K562 (cell line): ENCODE measurements around the gene OBSCN. TPM values are rescaled to one million over a fixed set of nuclear protein-coding genes. Genes with fewer than 3 reads are reported as not detected.

ENCODE experiments used
- ARID1B ChIP-seq: fragments of 450-650 bp; IDR thresholded peaks from 2 replicates; pipeline ENCODE4 v1.6.1; 2016; ENCODE audit warnings: antibody characterized with exemption, mild to moderate bottlenecking, inconsistent platforms
- CBFA2T3 ChIP-seq: fragments of 450-650 bp; IDR thresholded peaks from 2 replicates; pipeline ENCODE4 v1.6.1; 2017
- CREB1 ChIP-seq, 2 experiments: sonication (generic) in 1 of 2; formaldehyde crosslinking in 1 of 2; IDR thresholded peaks; 2 replicates each; pipeline versions ENCODE4 v1.6.1 to v1.8.0; 2012 to 2022; ENCODE audit warnings: inconsistent platforms in 1 of 2, mild to moderate bottlenecking in 1 of 2, missing genetic modification reagents in 1 of 2, moderate library complexity in 1 of 2
- DACH1 ChIP-seq: fragments of 450-650 bp; IDR thresholded peaks from 2 replicates; pipeline ENCODE4 v1.6.1; 2018; ENCODE audit not compliant: partially characterized antibody
- E2F4 ChIP-seq: sonication (generic); formaldehyde crosslinking; IDR thresholded peaks from 2 replicates; pipeline ENCODE4 v1.8.0; 2022; ENCODE audit warnings: mild to moderate bottlenecking, low read depth, missing genetic modification reagents
- EGR1 ChIP-seq: fragments of 450-650 bp; conservative IDR thresholded peaks from 2 replicates; pipeline ENCODE4 v1.6.1; 2017; ENCODE audit warnings: mild to moderate bottlenecking
- EP300 ChIP-seq: IDR thresholded peaks from 2 replicates; pipeline ENCODE4 v1.6.1; 2012; ENCODE audit warnings: low read length, improper control_type of control experiment
- HMGN3 ChIP-seq: IDR thresholded peaks from 2 replicates; pipeline ENCODE4 v1.6.1; 2011; ENCODE audit warnings: borderline replicate concordance, low read depth, mild to moderate bottlenecking, mixed read lengths, low read length; ENCODE audit not compliant: insufficient read length; ENCODE audit errors: extremely low read depth
- KDM5B ChIP-seq: fragments of 200-600 bp; sonication (generic); IDR thresholded peaks from 2 replicates; pipeline ENCODE4 v1.6.1; 2012; ENCODE audit warnings: low read depth, mild to moderate bottlenecking, moderate library complexity, low read length, control low read depth, inconsistent platforms; ENCODE audit not compliant: insufficient replicate concordance
- KLF6 ChIP-seq: fragments of 250-450 bp; sonication (Bioruptor Pico); IDR thresholded peaks from 2 replicates; pipeline ENCODE4 v1.4.0; 2020; ENCODE audit warnings: mild to moderate bottlenecking, moderate library complexity, borderline replicate concordance
- MAX ChIP-seq: sonication (generic); formaldehyde crosslinking; IDR thresholded peaks from 2 replicates; pipeline ENCODE4 v1.9.0; 2022; ENCODE audit warnings: mild to moderate bottlenecking, missing genetic modification reagents
- MEF2D ChIP-seq: conservative IDR thresholded peaks from 2 replicates; pipeline ENCODE4 v1.6.1; 2016; ENCODE audit warnings: low read depth, missing genetic modification characterization, missing compliant biosample characterization
- MYC ChIP-seq, 2 experiments: fragments of 250-450 bp in 1 of 2; sonication (Bioruptor Pico) in 1 of 2; IDR thresholded peaks; 2 replicates each; pipeline versions ENCODE4 v1.5.1 to v1.6.1; 2012 to 2021; ENCODE audit warnings: low read depth in 2 of 2, borderline replicate concordance in 1 of 2, improper control_type of control experiment in 1 of 2, low read length in 1 of 2, mild to moderate bottlenecking in 1 of 2, moderate library complexity in 1 of 2
- NRF1 ChIP-seq, 2 experiments: fragments of 450-650 bp; IDR thresholded peaks in 1 of 2; conservative IDR thresholded peaks in 1 of 2; 2 replicates each; pipeline ENCODE4 v1.6.1; 2014; ENCODE audit warnings: mild to moderate bottlenecking in 2 of 2
- POLR2G ChIP-seq: fragments of 200-400 bp; formaldehyde crosslinking; IDR thresholded peaks from 2 replicates; pipeline ENCODE4 v1.6.1; 2017; ENCODE audit warnings: low read depth, mild to moderate bottlenecking, antibody characterized with exemption, low read length, moderate library complexity
- PTTG1 ChIP-seq: fragments of 450-650 bp; IDR thresholded peaks from 2 replicates; pipeline ENCODE4 v1.6.1; 2016; ENCODE audit warnings: low read depth, mild to moderate bottlenecking, missing genetic modification characterization, missing compliant biosample characterization
- RBFOX2 ChIP-seq: fragments of 200-400 bp; formaldehyde crosslinking; IDR thresholded peaks from 2 replicates; pipeline ENCODE4 v1.6.1; 2017; ENCODE audit warnings: low read depth, mild to moderate bottlenecking, low read length, moderate library complexity
- USF2 ChIP-seq: sonication (generic); formaldehyde crosslinking; IDR thresholded peaks from 2 replicates; pipeline ENCODE4 v1.5.0; 2020; ENCODE audit warnings: missing genetic modification reagents
- VEZF1 ChIP-seq: fragments of 200-800 bp; sonication (Bioruptor generic); IDR thresholded peaks from 2 replicates; pipeline ENCODE4 v1.6.1; 2017; ENCODE audit warnings: missing genetic modification characterization, missing compliant biosample characterization
- ZNF274 ChIP-seq: IDR thresholded peaks from 2 replicates; pipeline ENCODE4 v1.6.1; 2011; ENCODE audit warnings: low read depth, mild to moderate bottlenecking, low read length, moderate library complexity, borderline replicate concordance
- polyA plus RNA-seq, 8 experiments: library from polyadenylated mRNA; depleted of rRNA in 4 of 8; stranded (reverse) in 5 of 8; unstranded in 3 of 8; fragments of >200 nt; fragmentation: Nextera tagmentation in 2 of 8; fragmentation: Illumina TruSeq in 1 of 8; extraction: Ambion mirVana in 2 of 8; extraction: Trizol in 1 of 8; gene quantifications; 2 replicates each; pipeline versions ENCODE4 v1.2.1 to v1.2.3, GENCODE V29; 2011 to 2014; ENCODE audit warnings: inconsistent platforms in 1 of 8, missing spikeins in 1 of 8
- total RNA-seq, 7 experiments: library from RNA; depleted of rRNA in 6 of 7; stranded (reverse); fragments of >200 nt in 6 of 7; fragmentation: Illumina TruSeq in 2 of 7; extraction: Trizol in 2 of 7; gene quantifications; 2 replicates each; pipeline versions ENCODE4 v1.2.1 to v1.2.3, GENCODE V29; 2011 to 2021; ENCODE audit warnings: low replicate concordance in 1 of 7
- TF ChIP-seq, protein P1 (sequence below): sonication (generic); formaldehyde crosslinking; IDR thresholded peaks from 2 replicates; pipeline ENCODE4 v1.9.0; 2022; ENCODE audit warnings: mild to moderate bottlenecking, missing genetic modification reagents

The OBSCN gene
- total and polyA plus RNA-seq, 9 of the 15 experiments (the other 6 are each of a cell fraction or from before 2014, with no cell fraction given), result 0.18 to 19.7 (median 3.6) TPM

DNA sequence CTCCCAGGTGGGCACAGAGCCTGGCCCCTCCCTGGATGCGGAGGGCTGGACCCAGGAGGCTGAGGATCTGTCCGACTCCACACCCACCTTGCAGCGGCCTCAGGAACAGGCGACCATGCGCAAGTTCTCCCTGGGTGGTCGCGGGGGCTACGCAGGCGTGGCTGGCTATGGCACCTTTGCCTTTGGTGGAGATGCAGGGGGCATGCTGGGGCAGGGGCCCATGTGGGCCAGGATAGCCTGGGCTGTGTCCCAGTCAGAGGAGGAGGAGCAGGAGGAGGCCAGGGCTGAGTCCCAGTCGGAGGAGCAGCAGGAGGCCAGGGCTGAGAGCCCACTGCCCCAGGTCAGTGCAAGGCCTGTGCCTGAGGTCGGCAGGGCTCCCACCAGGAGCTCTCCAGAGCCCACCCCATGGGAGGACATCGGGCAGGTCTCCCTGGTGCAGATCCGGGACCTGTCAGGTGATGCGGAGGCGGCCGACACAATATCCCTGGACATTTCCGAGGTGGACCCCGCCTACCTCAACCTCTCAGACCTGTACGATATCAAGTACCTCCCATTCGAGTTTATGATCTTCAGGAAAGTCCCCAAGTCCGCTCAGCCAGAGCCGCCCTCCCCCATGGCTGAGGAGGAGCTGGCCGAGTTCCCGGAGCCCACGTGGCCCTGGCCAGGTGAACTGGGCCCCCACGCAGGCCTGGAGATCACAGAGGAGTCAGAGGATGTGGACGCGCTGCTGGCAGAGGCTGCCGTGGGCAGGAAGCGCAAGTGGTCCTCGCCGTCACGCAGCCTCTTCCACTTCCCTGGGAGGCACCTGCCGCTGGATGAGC lies 164.5 kb downstream of the OBSCN start (continued):
- TF ChIP-seq ZNF274 (no peak), MYC (IDR thresholded peaks at IDR 0.05; ENCODE audit: low read depth, low read length) (peak; percentile 70; the same call in 1 of the 2 replicates), MYC (CRISPR knock-in tag; IDR thresholded peaks at IDR 0.05; ENCODE audit: borderline replicate concordance, low read depth) (no peak), RBFOX2 (peak; percentile 51), POLR2G (peak; percentile 50), PTTG1 (no peak), DACH1 (peak; percentile 12), KLF6 (CRISPR knock-in tag) (no peak), CREB1 (IDR thresholded peaks at IDR 0.05) (no peak), CREB1 (CRISPR knock-in tag; IDR thresholded peaks at IDR 0.05) (0 out of 2 replicates have a peak, but pooled peaks have one; percentile 15), EGR1 (peak; percentile 49), MAX (CRISPR knock-in tag) (peak; percentile 79), HMGN3 (peak; percentile 82), VEZF1 (CRISPR knock-in tag) (peak; percentile 26; the same call in 1 of the 2 replicates), CBFA2T3 (peak; percentile 33; the same call in 1 of the 2 replicates), USF2 (CRISPR knock-in tag) (peak; percentile 79), EP300 (0 out of 2 replicates have a peak, but pooled peaks have one; percentile 10), NRF1 (conservative IDR thresholded peaks at IDR 0.05 in 1 of 2, IDR thresholded peaks at IDR 0.05 in 1 of 2) (peak; percentile 52 to 64; a peak in 3 of 4 replicates), KDM5B (peak; percentile 3), ARID1B (peak; percentile 26; the same call in 1 of the 2 replicates), MEF2D (tag) (no peak), E2F4 (CRISPR knock-in tag) (no peak)
- TF ChIP-seq, protein P1, sequence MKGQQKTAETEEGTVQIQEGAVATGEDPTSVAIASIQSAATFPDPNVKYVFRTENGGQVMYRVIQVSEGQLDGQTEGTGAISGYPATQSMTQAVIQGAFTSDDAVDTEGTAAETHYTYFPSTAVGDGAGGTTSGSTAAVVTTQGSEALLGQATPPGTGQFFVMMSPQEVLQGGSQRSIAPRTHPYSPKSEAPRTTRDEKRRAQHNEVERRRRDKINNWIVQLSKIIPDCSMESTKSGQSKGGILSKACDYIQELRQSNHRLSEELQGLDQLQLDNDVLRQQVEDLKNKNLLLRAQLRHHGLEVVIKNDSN, result peak; percentile 75
